ENCODE measurements around the gene FCN2. TPM values are rescaled to one million over a fixed set of nuclear protein-coding genes. Genes with fewer than 3 reads are reported as not detected.

The FCN2 gene
- total RNA-seq, 4 donors from 2014 or later = not detected

DNA sequence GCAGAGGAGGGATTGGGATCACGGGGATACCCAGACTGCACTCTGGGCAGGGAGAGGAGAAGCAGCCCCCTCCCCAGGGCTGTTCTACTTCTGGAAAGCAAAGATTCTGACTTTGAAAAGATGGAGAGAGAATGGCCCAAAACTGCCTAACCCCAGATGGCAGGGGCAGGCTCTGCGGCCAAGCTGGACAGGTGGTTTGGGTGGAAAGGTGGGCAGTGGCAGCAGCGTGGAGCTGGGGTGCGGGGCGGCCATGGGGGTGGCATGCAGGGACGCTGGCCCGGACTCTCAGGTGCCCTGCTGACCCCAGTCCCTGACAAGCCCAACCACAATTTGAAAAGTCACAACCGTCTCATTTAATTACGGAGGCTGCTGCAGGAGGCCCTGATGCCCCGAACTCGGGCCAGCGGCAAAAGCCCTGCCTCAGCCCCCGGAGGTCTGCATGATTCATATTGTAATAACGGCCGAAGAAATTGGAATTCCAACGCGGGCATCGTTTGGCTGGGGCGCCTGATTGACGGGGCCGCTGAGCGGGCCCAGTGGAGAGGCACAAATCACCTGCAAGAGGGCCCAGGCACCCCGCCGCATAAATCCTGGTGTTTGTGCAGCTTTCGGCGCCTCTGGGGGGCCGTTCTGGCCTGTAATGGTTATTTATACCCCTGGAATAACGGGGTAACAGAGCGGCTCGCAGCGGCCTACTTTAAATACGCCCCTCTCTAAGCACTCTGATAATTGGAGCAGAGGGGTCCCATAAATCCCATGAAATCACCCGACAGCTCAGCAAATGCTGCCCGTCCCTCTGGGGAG lies 41.8 kb upstream of the FCN2 start:
- no peaks in the 10 kb centered on the region for H3K36me3 ChIP-seq
- H3K4me3 ChIP-seq = no peak overlapping the region
- H3K27me3 ChIP-seq = no peaks in the 10 kb centered on the region
- no peaks in the 10 kb centered on the region for H3K9me3 ChIP-seq
- H3K4me1 ChIP-seq = no peaks in the 10 kb centered on the region
- TF ChIP-seq POLR2A (IDR thresholded peaks at IDR 0.05) = no peak
- TF ChIP-seq, protein P1, sequence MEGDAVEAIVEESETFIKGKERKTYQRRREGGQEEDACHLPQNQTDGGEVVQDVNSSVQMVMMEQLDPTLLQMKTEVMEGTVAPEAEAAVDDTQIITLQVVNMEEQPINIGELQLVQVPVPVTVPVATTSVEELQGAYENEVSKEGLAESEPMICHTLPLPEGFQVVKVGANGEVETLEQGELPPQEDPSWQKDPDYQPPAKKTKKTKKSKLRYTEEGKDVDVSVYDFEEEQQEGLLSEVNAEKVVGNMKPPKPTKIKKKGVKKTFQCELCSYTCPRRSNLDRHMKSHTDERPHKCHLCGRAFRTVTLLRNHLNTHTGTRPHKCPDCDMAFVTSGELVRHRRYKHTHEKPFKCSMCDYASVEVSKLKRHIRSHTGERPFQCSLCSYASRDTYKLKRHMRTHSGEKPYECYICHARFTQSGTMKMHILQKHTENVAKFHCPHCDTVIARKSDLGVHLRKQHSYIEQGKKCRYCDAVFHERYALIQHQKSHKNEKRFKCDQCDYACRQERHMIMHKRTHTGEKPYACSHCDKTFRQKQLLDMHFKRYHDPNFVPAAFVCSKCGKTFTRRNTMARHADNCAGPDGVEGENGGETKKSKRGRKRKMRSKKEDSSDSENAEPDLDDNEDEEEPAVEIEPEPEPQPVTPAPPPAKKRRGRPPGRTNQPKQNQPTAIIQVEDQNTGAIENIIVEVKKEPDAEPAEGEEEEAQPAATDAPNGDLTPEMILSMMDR (IDR thresholded peaks at IDR 0.05) = no peak
- DNase-seq = no peak
- no peak overlapping the region for H3K27ac ChIP-seq

DNA sequence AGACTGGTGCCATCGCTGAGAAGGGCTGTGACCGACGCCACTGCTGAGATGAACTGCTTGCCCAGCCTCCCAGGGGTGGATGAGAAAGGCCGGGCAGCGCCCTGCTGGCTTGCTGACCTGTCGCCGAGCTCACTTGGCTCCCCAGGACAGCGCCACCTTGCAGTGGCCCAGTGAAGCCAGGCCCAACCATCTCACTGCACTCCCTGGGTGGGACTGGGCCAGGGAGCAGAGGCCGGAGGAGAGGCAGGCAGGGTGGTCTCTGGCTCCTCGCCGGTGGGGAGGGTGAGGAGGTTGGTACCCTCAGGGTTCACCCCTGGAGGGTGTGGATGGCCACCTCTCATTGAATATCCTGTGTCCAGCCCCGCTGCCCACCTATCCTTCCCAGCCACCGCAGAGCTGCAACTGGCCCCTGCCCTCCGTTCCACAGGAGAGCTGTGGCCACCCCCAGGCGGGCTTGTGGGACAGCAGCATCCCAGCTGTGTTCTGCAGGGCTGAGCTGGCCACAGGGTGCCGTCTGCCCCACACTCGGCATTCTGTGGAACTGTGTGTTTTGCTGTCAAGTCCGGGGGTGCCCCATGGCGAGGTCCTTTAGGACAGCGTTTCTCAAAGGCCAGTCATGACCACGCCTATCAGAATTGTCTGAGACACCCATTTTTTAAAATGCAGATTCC lies 41.0 kb upstream of the FCN2 start:
- no peaks in the 10 kb centered on the region for H3K4me1 ChIP-seq
- no peaks in the 10 kb centered on the region for H3K9me3 ChIP-seq
- H3K27ac ChIP-seq = no peak overlapping the region
- no peak overlapping the region for H3K4me3 ChIP-seq
- H3K36me3 ChIP-seq = no peaks in the 10 kb centered on the region
- no peaks in the 10 kb centered on the region for H3K27me3 ChIP-seq
- DNase-seq = no peak
- TF ChIP-seq, protein P1 (IDR thresholded peaks at IDR 0.05) = no peak

DNA sequence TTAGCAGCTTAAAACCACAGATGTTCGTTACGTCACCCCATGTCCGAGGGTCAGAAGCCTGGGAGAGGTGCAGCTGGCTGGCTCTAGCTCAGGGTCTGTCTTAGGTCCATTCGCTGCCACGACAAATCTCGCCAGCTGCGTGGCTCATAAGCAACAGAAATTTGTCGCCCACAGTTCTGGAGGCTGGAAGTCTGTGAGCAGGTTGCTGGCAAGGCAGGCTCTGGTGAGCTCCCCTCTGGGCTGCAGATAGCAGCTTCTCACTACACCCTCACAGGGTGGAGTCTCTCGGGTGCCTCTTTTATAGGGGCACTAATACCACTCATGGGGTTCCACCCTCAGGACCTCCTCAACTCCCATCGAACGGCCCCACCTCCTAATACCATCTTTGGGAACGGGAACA lies 40.1 kb upstream of the FCN2 start:
- Histone ChIP-seq H3K36me3 (no peaks in the 10 kb centered on the region), H3K27ac (no peak overlapping the region), H3K4me3 (no peak overlapping the region), H3K4me1 (no peaks in the 10 kb centered on the region), H3K27me3 (no peaks in the 10 kb centered on the region), H3K9me3 (no peaks in the 10 kb centered on the region)
- TF ChIP-seq, protein P1 (IDR thresholded peaks at IDR 0.05) = no peak
- TF ChIP-seq POLR2A (IDR thresholded peaks at IDR 0.05) = no peak
- DNase-seq = no peak

DNA sequence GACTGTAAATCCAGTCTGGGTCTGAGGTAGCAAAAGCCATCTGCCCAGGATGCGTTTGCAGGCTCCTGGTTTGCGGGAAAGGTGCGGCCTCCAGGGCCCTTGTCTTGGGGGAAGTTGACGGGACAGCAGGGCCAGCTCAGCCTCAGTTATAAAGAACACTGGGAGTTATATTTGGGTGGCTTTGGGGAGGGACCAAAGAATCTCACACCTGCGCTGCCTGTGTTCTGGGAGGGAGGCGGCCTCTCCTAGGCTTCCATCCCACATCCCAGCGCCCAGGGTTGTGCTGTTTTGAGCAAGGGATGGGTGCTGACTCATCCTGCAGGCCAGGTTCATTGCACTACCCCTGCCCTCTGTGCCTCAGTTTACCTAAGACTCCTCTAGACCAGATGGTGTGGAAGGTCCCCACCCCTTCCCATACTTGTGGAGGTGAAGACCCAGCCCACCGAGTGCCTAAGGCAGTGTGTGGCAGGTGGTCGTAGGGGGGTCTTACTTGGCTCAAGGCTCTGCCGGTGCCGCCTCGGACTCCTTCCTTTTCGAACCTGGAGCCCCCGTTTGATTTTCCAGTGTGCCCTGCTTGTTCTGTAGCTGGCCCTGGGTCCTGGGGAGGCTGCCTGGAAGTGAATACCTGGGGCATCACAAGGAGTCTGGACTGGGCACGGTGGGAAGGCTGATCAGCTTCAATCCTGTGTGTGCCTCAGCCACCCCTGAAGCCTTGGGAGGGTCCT lies 39.3 kb upstream of the FCN2 start:
- TF ChIP-seq, protein P1 (IDR thresholded peaks at IDR 0.05) = no peak
- no peak for TF ChIP-seq POLR2A (IDR thresholded peaks at IDR 0.05)
- Histone ChIP-seq H3K27me3 (no peaks in the 10 kb centered on the region), H3K36me3 (no peaks in the 10 kb centered on the region), H3K4me3 (no peak overlapping the region), H3K9me3 (no peaks in the 10 kb centered on the region), H3K4me1 (no peaks in the 10 kb centered on the region), H3K27ac (no peak overlapping the region)
- DNase-seq = no peak

DNA sequence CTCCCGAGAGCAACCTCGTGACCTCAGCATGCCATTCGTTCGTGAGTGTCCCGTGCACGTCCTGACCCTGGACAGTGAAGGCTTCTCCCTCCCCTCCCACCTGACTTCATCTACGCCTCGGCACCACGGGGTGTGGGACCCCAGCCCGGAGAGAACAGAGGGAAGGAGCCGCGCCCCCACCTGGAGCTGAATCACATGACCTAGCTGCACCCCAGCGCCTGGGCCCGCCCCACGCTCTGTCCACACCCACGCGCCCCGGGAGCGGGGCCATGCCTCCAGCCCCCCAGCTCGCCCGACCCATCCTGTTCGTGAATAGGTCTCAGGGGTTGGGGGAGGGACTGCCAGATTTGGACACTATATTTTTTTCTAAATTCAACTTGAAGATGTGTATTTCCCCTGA lies 38.3 kb upstream of the FCN2 start:
- H3K9me3 ChIP-seq = no peaks in the 10 kb centered on the region
- H3K27me3 ChIP-seq = no peaks in the 10 kb centered on the region
- no peak overlapping the region for H3K4me3 ChIP-seq
- no peak for DNase-seq
- TF ChIP-seq POLR2A (IDR thresholded peaks at IDR 0.05) = no peak
- TF ChIP-seq, protein P1 (IDR thresholded peaks at IDR 0.05) = no peak
- H3K36me3 ChIP-seq = no peaks in the 10 kb centered on the region
- no peaks in the 10 kb centered on the region for H3K4me1 ChIP-seq
- no peak overlapping the region for H3K27ac ChIP-seq

Data from Peyer's patch (tissue), 4 donors.